Pulmonary artery endothelial cell (primary cell): ENCODE results near the gene NUP42. TPM values are rescaled to one million over a fixed set of nuclear protein-coding genes. Genes with fewer than 3 reads are reported as not detected.
"Not testable (repeated sequence)": the region's sequence is repeated elsewhere in the genome, so short reads cannot be mapped to it uniquely, and the experiment has no call there.

Source experiments
- DNase-seq: peaks from one replicate; pipeline ENCODE4 v3.0.0-alpha.2; 2011; ENCODE audit warnings: low read depth, low spot score
- total RNA-seq: library from RNA; depleted of rRNA; stranded (reverse); fragments of >200 nt; gene quantifications from 2 replicates; pipeline ENCODE4 v1.2.3, GENCODE V29; 2014

NUP42 gene
- total RNA-seq: 36.9 and 46.6 TPM in 2 replicates

GRCh38 chr7:23181684-23182553 is at the start of gene NUP42:
Gene NUP42 (plus strand): TSS chr7:23182048. CDS start chr7:23182086, 38 bp downstream.
- peak; percentile 99 for DNase-seq

- DNase-seq: no peak
Measured at GRCh38 chr7:23133797-23134196, 48.1 kb upstream of the NUP42 start.

GRCh38 chr7:23135755-23136154 is 46.1 kb upstream of the NUP42 start:
- no peak for DNase-seq

- DNase-seq: no peak
Measured at GRCh38 chr7:23136216-23136615, 45.6 kb upstream of the NUP42 start.

GRCh38 chr7:23157679-23158078 is 24.2 kb upstream of the NUP42 start:
- no peak for DNase-seq

- DNase-seq: no peak
Measured at GRCh38 chr7:23158546-23158945, 23.3 kb upstream of the NUP42 start.

- DNase-seq: no peak
Measured at GRCh38 chr7:23161482-23161881, 20.4 kb upstream of the NUP42 start.

GRCh38 chr7:23164846-23165245 is 17.0 kb upstream of the NUP42 start:
- no peak for DNase-seq

GRCh38 chr7:23165316-23165715 is 16.5 kb upstream of the NUP42 start:
- DNase-seq: no peak

- no peak for DNase-seq
Measured at GRCh38 chr7:23167691-23168090, 14.2 kb upstream of the NUP42 start.

- DNase-seq: no peak
Measured at GRCh38 chr7:23168111-23168885, 13.6 kb upstream of the NUP42 start.

GRCh38 chr7:23175938-23176337 is 5.9 kb upstream of the NUP42 start:
- no peak for DNase-seq

- no peak for DNase-seq
Measured at GRCh38 chr7:23183279-23184012, 1.6 kb downstream of the NUP42 start.

GRCh38 chr7:23184291-23184690 is 2.4 kb downstream of the NUP42 start:
- DNase-seq: no peak

- no peak for DNase-seq
Measured at GRCh38 chr7:23184709-23185359, 3.0 kb downstream of the NUP42 start.

GRCh38 chr7:23185980-23186379 is 4.1 kb downstream of the NUP42 start:
- DNase-seq: no peak

GRCh38 chr7:23191022-23191421 is 9.2 kb downstream of the NUP42 start:
- no peak for DNase-seq

GRCh38 chr7:23193650-23194227 is 11.9 kb downstream of the NUP42 start:
- not testable (repeated sequence) for DNase-seq

GRCh38 chr7:23196306-23196705 is 14.5 kb downstream of the NUP42 start:
- no peak for DNase-seq

- not testable (repeated sequence) for DNase-seq
Measured at GRCh38 chr7:23197745-23198144, 15.9 kb downstream of the NUP42 start.

- DNase-seq: no peak
Measured at GRCh38 chr7:23200331-23200730, 18.5 kb downstream of the NUP42 start.
